NB4 (cell line): Measurements from ENCODE around the gene PDE9A.
"Not testable (repeated sequence)": the region's sequence is repeated elsewhere in the genome, so short reads cannot be mapped to it uniquely, and the experiment has no call there.

Experiments
- DNase-seq: peaks from one replicate; pipeline ENCODE4 v3.0.0; 2010; ENCODE audit warnings: low read depth
- H3K4me3 ChIP-seq: one replicate; pipeline ENCODE4 v1.5.1; 2011; ENCODE audit warnings: mild to moderate bottlenecking, low read depth, low read length, moderate library complexity
- MYC ChIP-seq: IDR thresholded peaks from 2 replicates; pipeline ENCODE4 v1.6.1; 2011; ENCODE audit warnings: low read depth, low read length
- POLR2A ChIP-seq: IDR thresholded peaks from 2 replicates; pipeline ENCODE4 v1.6.1; 2011; ENCODE audit warnings: mild to moderate bottlenecking; ENCODE audit not compliant: insufficient read length; ENCODE audit errors: extremely low read depth
- TF ChIP-seq, protein P1 (sequence below): IDR thresholded peaks from 2 replicates; pipeline ENCODE4 v1.6.1; 2011; ENCODE audit warnings: low read depth, low read length
- TF ChIP-seq, protein P2 (sequence below): IDR thresholded peaks from one replicate; pipeline ENCODE4 v1.5.1; 2012; ENCODE audit warnings: low read depth, low read length

PDE9A gene

DNA sequence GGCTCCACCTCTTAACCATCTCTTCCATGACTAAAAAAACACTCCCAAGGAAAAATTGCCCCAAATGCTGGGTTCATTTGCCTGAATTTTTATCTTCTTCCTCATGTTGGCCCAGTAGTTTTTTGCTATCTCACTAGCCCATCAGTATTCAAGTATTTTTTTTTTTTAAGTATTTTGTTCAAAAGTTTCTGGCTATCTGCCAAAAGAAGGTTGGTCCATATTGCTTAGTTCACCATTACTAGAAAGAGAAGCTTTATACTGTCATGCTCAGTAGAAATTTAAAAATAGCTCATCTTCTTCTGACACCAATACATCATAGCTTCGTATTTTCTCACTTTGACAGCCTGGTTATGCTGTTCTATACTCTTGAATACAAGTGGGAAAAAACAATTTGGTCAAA is 41.0 kb upstream of the PDE9A start:
- no peak for DNase-seq
- TF ChIP-seq POLR2A = no peak
- TF ChIP-seq, protein P1, sequence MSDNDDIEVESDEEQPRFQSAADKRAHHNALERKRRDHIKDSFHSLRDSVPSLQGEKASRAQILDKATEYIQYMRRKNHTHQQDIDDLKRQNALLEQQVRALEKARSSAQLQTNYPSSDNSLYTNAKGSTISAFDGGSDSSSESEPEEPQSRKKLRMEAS = no peak
- no peak for TF ChIP-seq MYC
- TF ChIP-seq, protein P2, sequence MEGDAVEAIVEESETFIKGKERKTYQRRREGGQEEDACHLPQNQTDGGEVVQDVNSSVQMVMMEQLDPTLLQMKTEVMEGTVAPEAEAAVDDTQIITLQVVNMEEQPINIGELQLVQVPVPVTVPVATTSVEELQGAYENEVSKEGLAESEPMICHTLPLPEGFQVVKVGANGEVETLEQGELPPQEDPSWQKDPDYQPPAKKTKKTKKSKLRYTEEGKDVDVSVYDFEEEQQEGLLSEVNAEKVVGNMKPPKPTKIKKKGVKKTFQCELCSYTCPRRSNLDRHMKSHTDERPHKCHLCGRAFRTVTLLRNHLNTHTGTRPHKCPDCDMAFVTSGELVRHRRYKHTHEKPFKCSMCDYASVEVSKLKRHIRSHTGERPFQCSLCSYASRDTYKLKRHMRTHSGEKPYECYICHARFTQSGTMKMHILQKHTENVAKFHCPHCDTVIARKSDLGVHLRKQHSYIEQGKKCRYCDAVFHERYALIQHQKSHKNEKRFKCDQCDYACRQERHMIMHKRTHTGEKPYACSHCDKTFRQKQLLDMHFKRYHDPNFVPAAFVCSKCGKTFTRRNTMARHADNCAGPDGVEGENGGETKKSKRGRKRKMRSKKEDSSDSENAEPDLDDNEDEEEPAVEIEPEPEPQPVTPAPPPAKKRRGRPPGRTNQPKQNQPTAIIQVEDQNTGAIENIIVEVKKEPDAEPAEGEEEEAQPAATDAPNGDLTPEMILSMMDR = no peak
- H3K4me3 ChIP-seq = no peak overlapping the region

DNA sequence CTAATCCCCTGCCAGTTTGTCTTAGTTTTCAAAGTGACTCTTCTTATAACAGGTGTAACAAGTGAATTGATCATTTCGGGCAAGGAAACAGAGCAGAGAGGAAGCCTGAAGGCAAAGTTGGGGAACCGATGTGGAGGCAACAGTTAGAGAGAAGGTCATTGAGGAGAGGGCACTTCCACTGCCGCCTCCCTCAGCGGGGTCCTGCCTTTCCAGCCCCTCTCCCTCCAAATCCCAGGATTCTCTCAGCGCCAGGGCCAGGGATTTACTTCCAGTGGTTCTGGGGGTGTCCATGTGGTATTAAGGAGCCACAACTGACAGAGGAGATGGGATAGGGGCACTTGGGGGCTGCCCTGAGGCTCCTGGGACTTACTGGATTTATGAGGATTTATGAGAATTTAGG is 39.7 kb upstream of the PDE9A start:
- TF ChIP-seq, protein P1 = no peak
- no peak for TF ChIP-seq POLR2A
- TF ChIP-seq MYC = no peak
- TF ChIP-seq, protein P2 = no peak
- no peak overlapping the region for H3K4me3 ChIP-seq

DNA sequence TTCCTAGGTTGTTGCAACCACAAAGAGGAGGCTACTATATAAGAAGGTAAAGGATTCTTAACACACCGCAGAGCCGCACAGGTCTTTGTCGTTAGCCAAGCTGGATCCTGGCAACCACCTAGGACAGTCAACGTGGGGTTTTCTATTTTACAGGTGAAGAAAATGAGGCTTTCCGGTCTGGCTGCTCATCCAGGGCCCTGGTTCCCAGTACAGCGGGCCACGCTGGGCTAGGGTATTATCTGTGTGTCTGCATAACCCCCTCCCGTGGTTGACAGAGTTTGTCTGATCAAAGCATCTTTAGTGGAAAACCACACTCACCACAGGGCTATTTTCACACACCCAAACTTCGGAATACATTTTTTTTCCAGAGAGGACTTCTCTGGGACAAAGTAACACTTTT is 39.0 kb upstream of the PDE9A start:
- DNase-seq = no peak
- TF ChIP-seq MYC (no peak), POLR2A (no peak)
- TF ChIP-seq, protein P1 = no peak
- TF ChIP-seq, protein P2 = no peak
- no peak overlapping the region for H3K4me3 ChIP-seq

More for the DNA sequence above, 39.7 kb upstream of the PDE9A start:
- no peak for DNase-seq

DNA sequence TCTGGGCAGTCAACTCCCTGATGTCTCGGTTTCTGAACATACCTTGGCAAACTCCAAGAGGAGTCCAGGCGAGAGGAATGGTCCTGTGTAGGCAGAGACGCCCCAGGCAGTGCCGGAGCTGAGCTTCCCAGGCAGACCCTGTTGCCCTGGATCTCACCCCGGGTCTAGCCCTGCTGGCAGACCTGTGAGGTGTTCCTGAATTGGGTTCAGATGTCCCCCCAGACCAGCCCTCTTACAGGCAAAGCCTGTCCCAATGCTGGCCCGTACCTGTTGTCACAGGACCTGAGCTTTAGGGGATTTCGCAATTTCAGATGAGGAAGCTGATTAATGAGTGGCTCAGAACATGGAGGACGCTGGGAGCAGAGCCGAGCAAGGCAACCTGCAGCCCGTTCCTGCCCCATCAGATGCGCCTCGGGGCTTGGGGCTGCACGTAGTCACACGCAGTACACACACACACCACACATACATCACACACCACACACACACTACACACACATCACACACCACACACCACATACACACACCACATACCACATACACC is 38.5 kb upstream of the PDE9A start:
- H3K4me3 ChIP-seq = no peak overlapping the region
- TF ChIP-seq, protein P1 = no peak
- TF ChIP-seq, protein P2 = no peak
- no peak for TF ChIP-seq MYC
- no peak for TF ChIP-seq POLR2A
- DNase-seq = peak; percentile 73

DNA sequence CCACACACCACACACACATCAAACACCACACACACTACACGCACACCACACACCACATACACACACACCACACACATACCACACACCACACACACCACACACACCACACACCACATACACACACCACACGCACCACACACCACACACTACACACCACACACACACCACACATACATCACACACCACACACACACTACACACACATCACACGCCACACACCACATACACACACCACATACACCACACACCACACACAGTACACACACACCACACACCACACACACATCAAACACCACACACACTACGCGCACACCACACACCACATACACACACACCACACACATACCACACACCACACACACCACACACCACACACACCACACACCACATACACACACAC is 38.0 kb upstream of the PDE9A start:
- H3K4me3 ChIP-seq, DNase-seq: not testable (repeated sequence)

DNA sequence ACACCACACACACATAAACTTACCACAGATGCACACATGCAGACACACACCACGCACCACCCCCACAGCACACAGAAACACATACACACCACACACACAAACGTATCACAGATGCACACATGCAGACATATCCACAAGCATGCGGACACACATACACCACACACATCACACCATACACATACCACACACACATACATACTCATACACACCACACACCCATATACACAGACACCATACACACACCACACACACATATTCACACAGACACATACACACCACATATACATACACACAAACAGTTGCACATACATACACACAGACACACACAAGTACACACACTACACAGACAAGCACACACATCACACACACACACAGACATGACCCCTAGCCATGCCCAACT is 37.5 kb upstream of the PDE9A start:
- H3K4me3 ChIP-seq = no peak overlapping the region
- TF ChIP-seq POLR2A (no peak), MYC (no peak)
- TF ChIP-seq, protein P1 = no peak
- TF ChIP-seq, protein P2 = no peak
- no peak for DNase-seq
